Neural cell (in vitro differentiated cells): ENCODE data around the gene ADD1. TPM values are rescaled to one million over a fixed set of nuclear protein-coding genes. Genes with fewer than 3 reads are reported as not detected.
A peak's percentile ranks its signal among the peaks of the same experiment; 100 is the strongest.

Experiments used
- H2AFZ ChIP-seq: fragments of 200-600, 300-800 bp; sonication (generic), shearing (Covaris generic); 2 replicates; pipeline ENCODE4 v1.6.0; 2014; ENCODE audit warnings: low read depth, mild to moderate bottlenecking, antibody characterized with exemption, low read length, moderate library complexity
- H3F3A ChIP-seq: fragments of 200-600 bp; shearing (Covaris generic); 2 replicates; pipeline ENCODE4 v1.6.1; 2016; ENCODE audit warnings: mild to moderate bottlenecking, moderate library complexity, mixed read lengths, antibody characterized with exemption, low read length; ENCODE audit not compliant: insufficient read depth, poor library complexity, severe bottlenecking
- H3K27ac ChIP-seq: fragments of 200-600, 300-800 bp; sonication (generic), shearing (Covaris generic); 2 replicates; pipeline ENCODE4 v1.5.1; 2014; ENCODE audit warnings: mild to moderate bottlenecking, low read length, moderate library complexity
- H3K27me3 ChIP-seq: fragments of 300-800, 200-600 bp; sonication (generic), shearing (Covaris generic); 2 replicates; pipeline ENCODE4 v1.6.0; 2014; ENCODE audit warnings: mild to moderate bottlenecking, low read depth, low read length, moderate library complexity; ENCODE audit not compliant: insufficient read depth
- H3K36me3 ChIP-seq: fragments of 300-800, 200-600 bp; sonication (generic), shearing (Covaris generic); 2 replicates; pipeline ENCODE4 v1.5.1; 2014; ENCODE audit warnings: mild to moderate bottlenecking, antibody characterized with exemption, low read length, moderate library complexity; ENCODE audit not compliant: insufficient read depth
- H3K4me2 ChIP-seq: fragments of 300-800, 200-600 bp; sonication (generic), shearing (Covaris generic); 2 replicates; pipeline ENCODE4 v1.6.0; 2014; ENCODE audit warnings: mild to moderate bottlenecking, low read length
- H3K4me3 ChIP-seq: fragments of 300-800, 200-600 bp; sonication (generic), shearing (Covaris generic); 2 replicates; pipeline ENCODE4 v1.5.1; 2014; ENCODE audit warnings: mild to moderate bottlenecking, low read length, moderate library complexity
- H3K79me2 ChIP-seq: fragments of 200-600 bp; shearing (Covaris generic); replicated peaks from 2 replicates; pipeline ENCODE4 v1.6.0; 2014; ENCODE audit warnings: mild to moderate bottlenecking, low read length, moderate library complexity; ENCODE audit not compliant: insufficient read depth
- H3K9ac ChIP-seq: fragments of 300-800, 200-600 bp; sonication (generic), shearing (Covaris generic); 2 replicates; pipeline ENCODE4 v1.6.1; 2016; ENCODE audit warnings: mild to moderate bottlenecking, low read length, mixed read lengths
- H3K9me2 ChIP-seq: fragments of 200-600 bp; shearing (Covaris generic); 2 replicates; pipeline ENCODE4 v1.6.1; 2016; ENCODE audit warnings: mild to moderate bottlenecking, low read length, mixed read lengths; ENCODE audit not compliant: insufficient read depth
- H3K9me3 ChIP-seq: fragments of 200-600, 300-800 bp; sonication (generic), shearing (Covaris generic); 2 replicates; pipeline ENCODE4 v1.6.1; 2016; ENCODE audit warnings: mild to moderate bottlenecking, mixed run types, low read length, moderate library complexity, mixed read lengths
- H4K20me1 ChIP-seq: fragments of 200-600 bp; shearing (Covaris generic); 2 replicates; pipeline ENCODE4 v1.6.1; 2016; ENCODE audit warnings: mild to moderate bottlenecking, mixed run types; ENCODE audit not compliant: insufficient read depth
- CTCF ChIP-seq: fragments of 450-650 bp; IDR thresholded peaks from 2 replicates; pipeline ENCODE4 v1.5.1; 2014; ENCODE audit warnings: antibody characterized with exemption, mild to moderate bottlenecking, moderate library complexity; ENCODE audit not compliant: poor library complexity, severe bottlenecking
- EP300 ChIP-seq: fragments of 450-650 bp; conservative IDR thresholded peaks from 2 replicates; pipeline ENCODE4 v1.6.1; 2014; ENCODE audit warnings: antibody characterized with exemption, mild to moderate bottlenecking, moderate library complexity; ENCODE audit not compliant: poor library complexity, severe bottlenecking
- EZH2 ChIP-seq: fragments of 200-600, 300-800 bp; shearing (Covaris generic), sonication (generic); IDR thresholded peaks from 2 replicates; pipeline ENCODE4 v1.6.1; 2014; ENCODE audit warnings: antibody characterized with exemption, low read length, borderline replicate concordance, mild to moderate bottlenecking; ENCODE audit not compliant: insufficient read depth, poor library complexity, severe bottlenecking
- MXI1 ChIP-seq: fragments of 450-650 bp; conservative IDR thresholded peaks from 2 replicates; pipeline ENCODE4 v1.6.1; 2014; ENCODE audit warnings: antibody characterized with exemption, mild to moderate bottlenecking; ENCODE audit not compliant: poor library complexity, severe bottlenecking
- POLR2AphosphoS5 ChIP-seq: IDR thresholded peaks from 2 replicates; pipeline ENCODE4 v1.6.1; 2012
- RAD21 ChIP-seq: fragments of 450-650 bp; conservative IDR thresholded peaks from 2 replicates; pipeline ENCODE4 v1.6.1; 2014; ENCODE audit warnings: antibody characterized with exemption, mild to moderate bottlenecking, moderate library complexity
- REST ChIP-seq: IDR thresholded peaks from 2 replicates; pipeline ENCODE4 v1.6.1; 2012; ENCODE audit warnings: borderline replicate concordance
- SMC3 ChIP-seq: fragments of 450-650 bp; conservative IDR thresholded peaks from 2 replicates; pipeline ENCODE4 v1.6.1; 2014; ENCODE audit warnings: antibody characterized with exemption, mild to moderate bottlenecking, moderate library complexity; ENCODE audit not compliant: poor library complexity
- TAF1 ChIP-seq: IDR thresholded peaks from 2 replicates; pipeline ENCODE4 v1.6.1; 2012; ENCODE audit warnings: low read depth
- polyA minus RNA-seq: library from RNA; depleted of rRNA, polyadenylated mRNA; stranded (reverse); fragments of >200 nt; gene quantifications from 2 replicates; pipeline ENCODE4 v1.2.3, GENCODE V29; 2014
- polyA plus RNA-seq: library from polyadenylated mRNA; depleted of rRNA; stranded (reverse); fragments of >200 nt; gene quantifications from 2 replicates; pipeline ENCODE4 v1.2.3, GENCODE V29; 2014

ADD1 gene, protein sequence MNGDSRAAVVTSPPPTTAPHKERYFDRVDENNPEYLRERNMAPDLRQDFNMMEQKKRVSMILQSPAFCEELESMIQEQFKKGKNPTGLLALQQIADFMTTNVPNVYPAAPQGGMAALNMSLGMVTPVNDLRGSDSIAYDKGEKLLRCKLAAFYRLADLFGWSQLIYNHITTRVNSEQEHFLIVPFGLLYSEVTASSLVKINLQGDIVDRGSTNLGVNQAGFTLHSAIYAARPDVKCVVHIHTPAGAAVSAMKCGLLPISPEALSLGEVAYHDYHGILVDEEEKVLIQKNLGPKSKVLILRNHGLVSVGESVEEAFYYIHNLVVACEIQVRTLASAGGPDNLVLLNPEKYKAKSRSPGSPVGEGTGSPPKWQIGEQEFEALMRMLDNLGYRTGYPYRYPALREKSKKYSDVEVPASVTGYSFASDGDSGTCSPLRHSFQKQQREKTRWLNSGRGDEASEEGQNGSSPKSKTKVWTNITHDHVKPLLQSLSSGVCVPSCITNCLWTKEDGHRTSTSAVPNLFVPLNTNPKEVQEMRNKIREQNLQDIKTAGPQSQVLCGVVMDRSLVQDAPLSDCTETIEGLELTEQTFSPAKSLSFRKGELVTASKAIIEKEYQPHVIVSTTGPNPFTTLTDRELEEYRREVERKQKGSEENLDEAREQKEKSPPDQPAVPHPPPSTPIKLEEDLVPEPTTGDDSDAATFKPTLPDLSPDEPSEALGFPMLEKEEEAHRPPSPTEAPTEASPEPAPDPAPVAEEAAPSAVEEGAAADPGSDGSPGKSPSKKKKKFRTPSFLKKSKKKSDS
- polyA plus RNA-seq (180 and 190 TPM in 2 replicates), polyA minus RNA-seq (214 and 218 TPM in 2 replicates)

DNA sequence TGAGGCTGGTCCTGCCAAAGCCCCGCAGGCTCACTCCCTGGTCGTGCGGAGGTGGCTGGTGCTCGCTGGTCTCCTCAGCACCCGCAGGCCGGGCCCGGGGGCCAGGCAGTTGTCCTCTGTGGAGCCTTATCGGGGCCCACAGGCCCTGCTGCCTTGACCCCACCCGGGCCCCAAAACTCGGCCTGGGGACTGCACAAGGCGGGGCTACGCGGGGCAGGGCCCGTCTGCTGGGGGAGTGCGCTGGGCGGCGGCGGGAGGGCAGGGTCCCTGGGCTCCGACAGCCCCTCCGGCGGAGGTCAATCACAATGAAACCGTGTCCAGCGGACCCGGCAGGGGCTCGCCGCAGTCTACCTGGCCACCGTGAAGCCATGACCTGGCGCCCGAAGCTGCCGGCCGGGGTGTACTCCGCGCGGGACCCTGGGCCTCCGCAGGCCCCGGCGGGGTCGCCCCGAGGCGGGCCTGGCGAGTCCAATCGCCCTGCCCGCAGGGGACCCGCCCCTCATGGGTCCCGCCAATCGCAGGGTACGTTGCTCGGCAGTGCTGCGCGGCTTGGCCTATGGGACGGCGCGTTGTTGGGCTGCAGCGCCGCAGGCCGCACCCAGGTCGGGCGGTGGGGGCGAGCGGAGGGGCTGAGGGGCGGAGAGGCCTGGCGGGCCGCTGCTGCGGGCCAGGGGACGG lies at the start of gene ADD1:
ADD1 (plus strand) TSS at position 582 of the 678 bp plus-strand sequence. CDS start 32,072 bp downstream, outside the sequence.
- Histone ChIP-seq H3K4me2 (peak within 1 kb of the TSS; percentile 97), H3K27ac (peak within 1 kb of the TSS; percentile 83), H3K9me2 (no peaks in the 10 kb centered on the region), H3K36me3 (no peaks in the 10 kb centered on the region), H3K9ac (peak within 1 kb of the TSS; percentile 95), H3K9me3 (no peaks in the 10 kb centered on the region), H3F3A (no peaks in the 10 kb centered on the region), H4K20me1 (no peaks in the 10 kb centered on the region), H2AFZ (peak within 1 kb of the TSS; percentile 38), H3K27me3 (no peaks in the 10 kb centered on the region), H3K79me2 (peaks cover 39% of the 10 kb centered on the region), H3K4me3 (peak within 1 kb of the TSS; percentile 95)
- TF ChIP-seq CTCF (no peak), TAF1 (peak; percentile 47), EZH2 (no peak), EP300 (no peak), RAD21 (peak; percentile 8), POLR2AphosphoS5 (peak; percentile 83), SMC3 (no peak), MXI1 (peak; percentile 62), REST (peak; percentile 63)
